GM06990 (cell line): Measurements from ENCODE around the gene DCBLD1.

Source experiments
- DNase-seq: peaks from one replicate; pipeline ENCODE4 v3.0.0-alpha.2; 2011; ENCODE audit not compliant: insufficient read length; ENCODE audit errors: extremely low read depth
- H3K27me3 ChIP-seq: replicated peaks from 2 replicates; pipeline ENCODE4 v1.6.0; 2011; ENCODE audit warnings: low read length; ENCODE audit not compliant: control insufficient read depth, insufficient read depth
- H3K36me3 ChIP-seq: 2 replicates; pipeline ENCODE4 v1.5.1; 2011; ENCODE audit warnings: low read length; ENCODE audit not compliant: control insufficient read depth, insufficient read depth
- H3K4me3 ChIP-seq: replicated peaks from 2 replicates; pipeline ENCODE4 v1.5.1; 2011; ENCODE audit warnings: low read depth, mild to moderate bottlenecking, control low read depth, low read length
- TF ChIP-seq, protein P1 (sequence below): IDR thresholded peaks from 2 replicates; pipeline ENCODE4 v1.5.1; 2011; ENCODE audit warnings: low read length, control low read depth, mild to moderate bottlenecking, inconsistent platforms; ENCODE audit not compliant: insufficient read depth, poor library complexity, severe bottlenecking

Gene DCBLD1

GRCh38 chr6:117489003-117489402 is 6.5 kb downstream of the DCBLD1 start:
- Histone ChIP-seq H3K27me3 (no peaks in the 10 kb centered on the region), H3K36me3 (peaks cover 2% of the 10 kb centered on the region), H3K4me3 (no peak overlapping the region)
- TF ChIP-seq, protein P1, sequence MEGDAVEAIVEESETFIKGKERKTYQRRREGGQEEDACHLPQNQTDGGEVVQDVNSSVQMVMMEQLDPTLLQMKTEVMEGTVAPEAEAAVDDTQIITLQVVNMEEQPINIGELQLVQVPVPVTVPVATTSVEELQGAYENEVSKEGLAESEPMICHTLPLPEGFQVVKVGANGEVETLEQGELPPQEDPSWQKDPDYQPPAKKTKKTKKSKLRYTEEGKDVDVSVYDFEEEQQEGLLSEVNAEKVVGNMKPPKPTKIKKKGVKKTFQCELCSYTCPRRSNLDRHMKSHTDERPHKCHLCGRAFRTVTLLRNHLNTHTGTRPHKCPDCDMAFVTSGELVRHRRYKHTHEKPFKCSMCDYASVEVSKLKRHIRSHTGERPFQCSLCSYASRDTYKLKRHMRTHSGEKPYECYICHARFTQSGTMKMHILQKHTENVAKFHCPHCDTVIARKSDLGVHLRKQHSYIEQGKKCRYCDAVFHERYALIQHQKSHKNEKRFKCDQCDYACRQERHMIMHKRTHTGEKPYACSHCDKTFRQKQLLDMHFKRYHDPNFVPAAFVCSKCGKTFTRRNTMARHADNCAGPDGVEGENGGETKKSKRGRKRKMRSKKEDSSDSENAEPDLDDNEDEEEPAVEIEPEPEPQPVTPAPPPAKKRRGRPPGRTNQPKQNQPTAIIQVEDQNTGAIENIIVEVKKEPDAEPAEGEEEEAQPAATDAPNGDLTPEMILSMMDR, result no peak
- no peak for DNase-seq

GRCh38 chr6:117491916-117492315 is 9.4 kb downstream of the DCBLD1 start:
- DNase-seq, result no peak
- Histone ChIP-seq H3K4me3 (no peak overlapping the region), H3K36me3 (peaks cover 1% of the 10 kb centered on the region; the same call in 1 of the 2 replicates), H3K27me3 (no peaks in the 10 kb centered on the region)
- TF ChIP-seq, protein P1, result no peak

DNA sequence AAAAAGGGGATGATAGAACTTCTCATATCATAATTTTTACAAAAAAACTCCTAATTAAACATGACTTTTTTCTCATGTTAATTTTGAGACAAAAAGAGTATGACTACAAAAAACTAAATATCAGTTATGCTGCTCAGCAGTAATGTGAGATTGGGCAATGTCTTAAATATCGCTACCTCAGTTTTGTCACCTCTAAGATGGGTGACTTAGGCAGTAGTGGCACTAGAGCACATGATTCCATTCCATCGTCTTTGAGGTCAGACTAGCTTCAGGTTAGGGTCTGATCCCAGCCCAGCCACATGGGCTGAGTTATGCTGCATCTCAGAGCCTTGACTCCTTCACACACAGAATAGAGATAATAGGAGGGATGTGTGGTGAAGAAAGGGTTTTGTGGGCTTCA is 11.0 kb downstream of the DCBLD1 start:
- no peak overlapping the region for H3K4me3 ChIP-seq
- H3K27me3 ChIP-seq, result no peaks in the 10 kb centered on the region
- no peak for DNase-seq
- TF ChIP-seq, protein P1, result no peak
- H3K36me3 ChIP-seq, result no peaks in the 10 kb centered on the region

- H3K27me3 ChIP-seq, result no peaks in the 10 kb centered on the region
- H3K4me3 ChIP-seq, result peak overlapping the region; percentile 30
- TF ChIP-seq, protein P1, result no peak
- no peak for DNase-seq
- no peaks in the 10 kb centered on the region for H3K36me3 ChIP-seq
Measured at GRCh38 chr6:117494283-117494682, 11.8 kb downstream of the DCBLD1 start.

- Histone ChIP-seq H3K27me3 (no peaks in the 10 kb centered on the region), H3K36me3 (no peaks in the 10 kb centered on the region), H3K4me3 (no peak overlapping the region)
- TF ChIP-seq, protein P1, result no peak
- no peak for DNase-seq
Measured at GRCh38 chr6:117494694-117495318, 12.3 kb downstream of the DCBLD1 start.

DNA sequence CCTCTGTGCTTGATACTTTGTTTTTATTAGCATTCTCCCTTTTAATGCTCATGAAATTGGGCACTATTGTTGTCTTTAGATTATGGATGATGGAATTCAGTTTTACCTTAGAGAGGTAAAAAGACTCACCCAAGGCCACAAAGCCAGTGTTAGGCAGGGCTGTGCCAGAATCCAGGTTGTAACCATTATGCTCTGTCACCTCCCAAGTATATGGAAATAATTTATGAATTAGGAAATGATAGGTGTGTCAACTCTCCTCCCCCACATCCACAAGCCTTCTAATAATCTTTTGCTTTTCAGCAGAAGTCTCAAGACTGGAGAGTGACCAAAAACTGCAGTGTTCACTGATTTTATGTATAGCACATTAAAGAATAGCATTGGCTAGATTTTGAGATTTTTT is 13.0 kb downstream of the DCBLD1 start:
- DNase-seq, result no peak
- Histone ChIP-seq H3K27me3 (no peaks in the 10 kb centered on the region), H3K4me3 (no peak overlapping the region), H3K36me3 (no peaks in the 10 kb centered on the region)
- TF ChIP-seq, protein P1, result no peak
